ENCODE data around the gene ZKSCAN3.

GRCh38 chr6:28407401-28407800 lies 57.7 kb downstream of the ZKSCAN3 start:
- no peak for TF ChIP-seq POLR2A (IDR thresholded peaks at IDR 0.05)
- TF ChIP-seq CTCF (IDR thresholded peaks at IDR 0.05): no peak

Data from lower leg skin (tissue), 3 donors.